A673 (cell line): ENCODE measurements around the gene PTPA. TPM values are rescaled to one million over a fixed set of nuclear protein-coding genes. Genes with fewer than 3 reads are reported as not detected.

Experiments
- BruUV-seq: library from RNA; stranded (reverse); fragments of 400-500 nt; replicated peaks from 2 replicates; lab custom pipeline; 2021; lab: Mats Ljungman, UMichigan
- CTCF ChIA-PET: fragments of 300-600 bp; sonication (Branson Sonifier 250); formaldehyde crosslinking; loops from one replicate; lab custom pipeline; 2022; ENCODE audit warnings: antibody characterized with exemption; lab: Charles Lee
- POLR2A ChIA-PET: fragments of 300-600 bp; sonication (Branson Sonifier 250); formaldehyde crosslinking; loops from one replicate; lab custom pipeline; 2022; ENCODE audit warnings: antibody characterized with exemption; ENCODE audit not compliant: low non-redundant PET; lab: Charles Lee
- DNase-seq: peaks from one replicate; pipeline ENCODE4 v3.0.0-alpha.2; 2015; ENCODE audit warnings: low spot score
- H3K27ac ChIP-seq: fragments of 200-600 bp; sonication (generic); 2 replicates; pipeline ENCODE4 v1.5.1; 2016; ENCODE audit warnings: mixed run types, low read depth, mild to moderate bottlenecking, mixed read lengths, antibody characterized with exemption, low read length; ENCODE audit not compliant: poor library complexity, severe bottlenecking
- H3K27me3 ChIP-seq: fragments of 200-600 bp; sonication (generic); replicated peaks from 2 replicates; pipeline ENCODE4 v1.6.1; 2017; ENCODE audit warnings: mixed run types, low read depth, mild to moderate bottlenecking, mixed read lengths, antibody characterized with exemption, low read length; ENCODE audit not compliant: insufficient read depth, poor library complexity
- H3K36me3 ChIP-seq: fragments of 200-600 bp; sonication (generic); 2 replicates; pipeline ENCODE4 v1.6.1; 2016; ENCODE audit warnings: mixed run types, mild to moderate bottlenecking, mixed read lengths, antibody characterized with exemption, low read length; ENCODE audit not compliant: insufficient read depth, poor library complexity, severe bottlenecking
- H3K4me1 ChIP-seq: fragments of 200-600 bp; sonication (generic); 2 replicates; pipeline ENCODE4 v1.6.1; 2017; ENCODE audit warnings: mixed run types, mild to moderate bottlenecking, mixed read lengths, antibody characterized with exemption, low read length; ENCODE audit not compliant: insufficient read depth, poor library complexity, severe bottlenecking
- H3K4me3 ChIP-seq: fragments of 200-600 bp; sonication (generic); 2 replicates; pipeline ENCODE4 v1.5.1; 2016; ENCODE audit warnings: low read depth, mixed run types, mild to moderate bottlenecking, mixed read lengths, low read length; ENCODE audit not compliant: poor library complexity, severe bottlenecking
- H3K9me3 ChIP-seq: fragments of 200-600 bp; sonication (generic); 2 replicates; pipeline ENCODE4 v1.6.1; 2016; ENCODE audit warnings: mixed run types, low read depth, mild to moderate bottlenecking, mixed read lengths, antibody characterized with exemption, low read length; ENCODE audit not compliant: poor library complexity, severe bottlenecking
- EZH2 ChIP-seq: fragments of 200-600 bp; sonication (generic); IDR thresholded peaks from 2 replicates; pipeline ENCODE4 v1.6.1; 2017; ENCODE audit warnings: borderline replicate concordance, low read depth, mild to moderate bottlenecking, mixed read lengths, antibody characterized with exemption, low read length; ENCODE audit not compliant: poor library complexity, severe bottlenecking
- intact Hi-C: fragments of 100-400 bp; cut with micrococcal nuclease; formaldehyde crosslinking; loops from one replicate; pipeline ENCODE4 v1.10.0; 2022; ENCODE audit not compliant: unreplicated experiment
- total RNA-seq: library from RNA; stranded (reverse); gene quantifications from 2 replicates; pipeline ENCODE4 v1.2.3, GENCODE V29; 2021
- TF ChIP-seq, protein P1 (sequence below): fragments of 300-800, 200-600 bp; sonication (generic); conservative IDR thresholded peaks from 2 replicates; pipeline ENCODE4 v1.5.1; 2017; ENCODE audit warnings: low read depth, mild to moderate bottlenecking, antibody characterized with exemption, low read length, moderate library complexity, mixed read lengths

The PTPA gene
- total RNA-seq, 1 experiment from 2014 or later, result 157 TPM

DNA sequence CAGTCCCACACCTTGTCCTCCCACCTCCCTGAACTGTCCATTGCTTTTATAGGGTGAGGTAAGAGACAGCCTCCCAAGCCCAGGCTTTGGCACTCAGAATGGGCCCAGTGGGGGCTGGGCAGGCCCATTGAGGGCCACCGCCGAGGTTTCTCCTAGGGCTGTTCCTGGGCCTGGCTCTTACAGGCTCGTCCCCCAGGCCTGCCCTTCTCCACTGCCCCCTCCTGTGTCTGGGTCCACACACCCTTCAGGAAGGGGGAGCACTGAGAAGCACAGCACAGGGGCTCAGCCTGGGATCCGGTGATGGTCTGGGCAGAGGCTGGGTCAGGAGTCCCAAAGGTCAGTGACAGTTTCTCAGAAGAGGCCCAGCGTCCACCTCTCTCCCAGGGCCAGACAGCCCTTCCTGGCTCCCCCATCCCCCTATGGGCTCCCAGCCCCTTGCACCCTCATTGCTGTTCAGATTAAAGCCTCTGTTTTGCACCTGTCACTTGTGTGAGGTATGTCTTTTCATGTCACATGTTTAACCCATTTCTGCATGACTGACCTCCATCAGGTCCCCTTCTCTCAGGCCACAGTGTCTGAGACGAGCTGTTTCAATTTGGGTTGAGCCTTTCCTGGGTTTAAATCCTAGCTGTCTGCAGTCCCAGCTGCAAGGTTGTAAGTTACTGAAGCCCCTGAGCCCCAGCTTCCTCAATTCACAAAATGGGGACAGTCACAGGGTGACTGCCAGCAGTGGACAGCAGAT lies 37.4 kb downstream of the PTPA start:
- Histone ChIP-seq H3K4me3 (no peak overlapping the region), H3K36me3 (peaks cover 12% of the 10 kb centered on the region), H3K4me1 (peaks cover 1% of the 10 kb centered on the region), H3K9me3 (no peaks in the 10 kb centered on the region), H3K27ac (no peak overlapping the region), H3K27me3 (no peaks in the 10 kb centered on the region)
- intact Hi-C loops, result loop anchor here (10.0 kb wide), 1 partner anchor 186 kb away; no protein-coding TSS in a partner anchor
- POLR2A ChIA-PET, result no interaction called here
- BruUV-seq, result no TSS peak
- TF ChIP-seq EZH2, result no peak
- TF ChIP-seq, protein P1, sequence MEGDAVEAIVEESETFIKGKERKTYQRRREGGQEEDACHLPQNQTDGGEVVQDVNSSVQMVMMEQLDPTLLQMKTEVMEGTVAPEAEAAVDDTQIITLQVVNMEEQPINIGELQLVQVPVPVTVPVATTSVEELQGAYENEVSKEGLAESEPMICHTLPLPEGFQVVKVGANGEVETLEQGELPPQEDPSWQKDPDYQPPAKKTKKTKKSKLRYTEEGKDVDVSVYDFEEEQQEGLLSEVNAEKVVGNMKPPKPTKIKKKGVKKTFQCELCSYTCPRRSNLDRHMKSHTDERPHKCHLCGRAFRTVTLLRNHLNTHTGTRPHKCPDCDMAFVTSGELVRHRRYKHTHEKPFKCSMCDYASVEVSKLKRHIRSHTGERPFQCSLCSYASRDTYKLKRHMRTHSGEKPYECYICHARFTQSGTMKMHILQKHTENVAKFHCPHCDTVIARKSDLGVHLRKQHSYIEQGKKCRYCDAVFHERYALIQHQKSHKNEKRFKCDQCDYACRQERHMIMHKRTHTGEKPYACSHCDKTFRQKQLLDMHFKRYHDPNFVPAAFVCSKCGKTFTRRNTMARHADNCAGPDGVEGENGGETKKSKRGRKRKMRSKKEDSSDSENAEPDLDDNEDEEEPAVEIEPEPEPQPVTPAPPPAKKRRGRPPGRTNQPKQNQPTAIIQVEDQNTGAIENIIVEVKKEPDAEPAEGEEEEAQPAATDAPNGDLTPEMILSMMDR, result no peak
- DNase-seq, result no peak
- CTCF ChIA-PET, result no interaction called here

DNA sequence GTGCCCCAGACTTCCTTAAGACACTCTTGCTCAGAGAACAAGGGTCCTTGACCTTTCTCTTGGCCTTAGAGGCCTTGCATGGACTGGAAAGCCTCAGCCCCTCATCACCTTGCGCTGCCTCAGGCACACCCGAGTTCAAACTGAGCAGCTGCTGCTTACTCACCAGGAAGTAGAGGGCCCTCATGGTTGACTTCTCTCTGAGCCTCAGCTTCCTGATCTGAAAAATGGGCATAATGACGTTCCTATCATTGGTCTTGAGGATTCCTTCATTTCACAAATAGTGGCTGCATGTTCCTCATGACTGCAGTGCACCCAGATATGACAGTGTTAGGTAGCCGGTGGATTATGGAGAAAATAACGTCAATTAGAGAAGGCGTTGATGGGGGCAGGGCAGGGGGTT lies 38.2 kb downstream of the PTPA start:
- Histone ChIP-seq H3K27me3 (no peaks in the 10 kb centered on the region), H3K36me3 (peaks cover 6% of the 10 kb centered on the region), H3K4me1 (no peaks in the 10 kb centered on the region), H3K27ac (no peak overlapping the region), H3K4me3 (no peak overlapping the region), H3K9me3 (no peaks in the 10 kb centered on the region)
- POLR2A ChIA-PET, result no interaction called here
- CTCF ChIA-PET, result no interaction called here
- no peak for TF ChIP-seq EZH2
- TF ChIP-seq, protein P1, result no peak
- no peak for DNase-seq
- intact Hi-C loops, result loop anchor here (10.0 kb wide), 1 partner anchor 185 kb away; no protein-coding TSS in a partner anchor
- BruUV-seq, result no TSS peak

DNA sequence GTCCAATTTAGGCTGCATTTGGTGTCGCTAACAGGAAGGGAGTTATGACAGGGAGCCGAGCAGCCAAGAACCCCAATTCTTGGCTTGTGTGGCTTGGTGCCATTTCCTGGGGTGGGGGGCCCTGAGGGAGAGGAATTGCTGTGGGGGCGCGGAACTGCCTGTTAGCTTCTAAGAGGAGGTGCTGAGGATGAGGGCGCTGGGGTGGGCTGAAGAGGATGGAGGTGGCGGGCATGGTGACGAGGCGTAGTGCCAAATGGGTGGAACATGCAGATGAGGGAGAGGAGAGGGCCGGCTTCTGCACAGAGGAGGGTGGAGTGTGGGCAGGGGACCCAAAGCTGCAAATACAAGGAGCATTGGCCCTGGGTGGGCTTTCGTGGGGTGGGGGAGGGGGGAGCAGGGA lies 38.9 kb downstream of the PTPA start:
- no peak for TF ChIP-seq EZH2
- TF ChIP-seq, protein P1, result no peak

More for the DNA sequence above, 38.9 kb downstream of the PTPA start:
- H3K4me1 ChIP-seq, result no peaks in the 10 kb centered on the region
- no peaks in the 10 kb centered on the region for H3K9me3 ChIP-seq
- POLR2A ChIA-PET, result interaction anchor here (0.6 kb wide), 1 partner anchor 11 kb away, joined by 4 read pairs; no protein-coding TSS in a partner anchor
- intact Hi-C loops, result no loop called here
- H3K4me3 ChIP-seq, result no peak overlapping the region
- no peak overlapping the region for H3K27ac ChIP-seq
- DNase-seq, result no peak
- CTCF ChIA-PET, result no interaction called here
- H3K27me3 ChIP-seq, result no peaks in the 10 kb centered on the region
- peaks cover 6% of the 10 kb centered on the region for H3K36me3 ChIP-seq
- no TSS peak for BruUV-seq
